Measurements from ENCODE around the gene NCOA3.

The NCOA3 gene

DNA sequence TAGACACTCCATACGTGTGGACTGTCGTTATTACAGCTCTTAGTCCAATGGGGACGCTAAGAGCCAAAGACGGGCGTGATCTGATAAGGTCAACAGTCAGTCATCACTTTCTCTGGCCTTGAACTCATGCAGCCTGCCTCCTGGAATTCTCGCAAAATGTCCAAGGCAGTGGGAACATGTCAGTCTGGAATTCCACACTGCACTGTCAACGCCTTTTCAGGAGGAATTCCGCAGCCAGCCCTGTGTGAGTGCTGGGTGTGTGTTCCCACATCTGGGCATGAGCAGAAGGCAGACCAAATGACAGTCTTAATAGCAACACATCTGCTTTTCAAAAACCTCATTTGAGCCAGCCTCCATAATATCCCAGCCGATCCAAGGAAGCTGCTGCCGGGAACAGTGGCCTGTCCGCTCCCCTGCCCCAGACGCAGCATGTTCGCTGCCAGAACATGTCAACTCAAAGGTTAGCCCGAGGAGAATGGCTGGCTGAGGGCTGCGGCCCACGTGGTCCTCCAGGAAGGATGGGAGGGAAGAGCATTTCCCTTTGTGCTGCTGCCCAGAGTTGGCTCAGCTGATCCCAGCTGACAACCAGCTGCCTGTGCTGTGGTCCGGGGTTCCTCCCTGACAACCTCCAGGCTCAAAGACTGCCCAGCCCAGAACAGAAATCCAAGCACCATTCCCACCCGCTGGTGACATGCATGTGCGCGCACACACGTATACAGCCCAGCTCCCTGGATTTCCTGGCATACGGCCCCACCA is 180.5 kb downstream of the NCOA3 start:
- TF ChIP-seq NFIC (IDR thresholded peaks at IDR 0.05): no peak
- no peak for TF ChIP-seq CREB1 (IDR thresholded peaks at IDR 0.05; ENCODE audit: low read depth)
- TF ChIP-seq EP300 (IDR thresholded peaks at IDR 0.05; ENCODE audit: borderline replicate concordance): no peak
- no peak for TF ChIP-seq EGR1 (IDR thresholded peaks at IDR 0.05)
- no peak for TF ChIP-seq ZBTB7A (IDR thresholded peaks at IDR 0.05; ENCODE audit: low read depth)
- TF ChIP-seq CEBPB (IDR thresholded peaks at IDR 0.05): no peak
- no peak for TF ChIP-seq TCF12 (IDR thresholded peaks at IDR 0.05; ENCODE audit: low read depth)
- no peak for TF ChIP-seq FOXM1 (IDR thresholded peaks at IDR 0.05; ENCODE audit: borderline replicate concordance, low read depth)
- TF ChIP-seq RAD21 (IDR thresholded peaks at IDR 0.05; ENCODE audit: low read depth): no peak
- no peak for TF ChIP-seq YY1 (IDR thresholded peaks at IDR 0.05; ENCODE audit: low read depth)
- TF ChIP-seq, protein P1, sequence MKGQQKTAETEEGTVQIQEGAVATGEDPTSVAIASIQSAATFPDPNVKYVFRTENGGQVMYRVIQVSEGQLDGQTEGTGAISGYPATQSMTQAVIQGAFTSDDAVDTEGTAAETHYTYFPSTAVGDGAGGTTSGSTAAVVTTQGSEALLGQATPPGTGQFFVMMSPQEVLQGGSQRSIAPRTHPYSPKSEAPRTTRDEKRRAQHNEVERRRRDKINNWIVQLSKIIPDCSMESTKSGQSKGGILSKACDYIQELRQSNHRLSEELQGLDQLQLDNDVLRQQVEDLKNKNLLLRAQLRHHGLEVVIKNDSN (IDR thresholded peaks at IDR 0.05): no peak
- no peak for TF ChIP-seq TEAD4 (IDR thresholded peaks at IDR 0.05)
- TF ChIP-seq TAF1 (IDR thresholded peaks at IDR 0.05; ENCODE audit: low read depth): no peak
- TF ChIP-seq, protein P2, sequence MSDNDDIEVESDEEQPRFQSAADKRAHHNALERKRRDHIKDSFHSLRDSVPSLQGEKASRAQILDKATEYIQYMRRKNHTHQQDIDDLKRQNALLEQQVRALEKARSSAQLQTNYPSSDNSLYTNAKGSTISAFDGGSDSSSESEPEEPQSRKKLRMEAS (IDR thresholded peaks at IDR 0.05): no peak

DNA sequence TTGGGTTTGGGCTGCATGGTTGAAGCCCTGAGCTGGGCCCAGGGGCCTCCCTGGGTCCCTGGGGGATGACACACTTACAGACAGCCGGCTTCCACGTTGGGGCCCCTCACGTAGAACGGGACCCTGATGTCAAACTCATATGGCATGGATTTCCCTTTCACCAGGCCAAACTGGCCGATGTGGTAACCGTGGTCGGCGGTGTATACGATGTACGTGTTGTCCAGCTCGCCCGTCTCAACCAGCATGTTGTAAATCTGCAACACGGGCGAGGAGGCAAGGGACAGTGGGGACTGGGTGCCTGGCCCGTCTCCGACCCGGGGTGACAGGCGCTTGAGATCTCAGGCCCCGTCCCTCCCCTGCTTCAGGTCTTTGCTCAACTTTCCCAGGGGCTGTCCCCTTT is 181.2 kb downstream of the NCOA3 start:
- TF ChIP-seq, protein P3, sequence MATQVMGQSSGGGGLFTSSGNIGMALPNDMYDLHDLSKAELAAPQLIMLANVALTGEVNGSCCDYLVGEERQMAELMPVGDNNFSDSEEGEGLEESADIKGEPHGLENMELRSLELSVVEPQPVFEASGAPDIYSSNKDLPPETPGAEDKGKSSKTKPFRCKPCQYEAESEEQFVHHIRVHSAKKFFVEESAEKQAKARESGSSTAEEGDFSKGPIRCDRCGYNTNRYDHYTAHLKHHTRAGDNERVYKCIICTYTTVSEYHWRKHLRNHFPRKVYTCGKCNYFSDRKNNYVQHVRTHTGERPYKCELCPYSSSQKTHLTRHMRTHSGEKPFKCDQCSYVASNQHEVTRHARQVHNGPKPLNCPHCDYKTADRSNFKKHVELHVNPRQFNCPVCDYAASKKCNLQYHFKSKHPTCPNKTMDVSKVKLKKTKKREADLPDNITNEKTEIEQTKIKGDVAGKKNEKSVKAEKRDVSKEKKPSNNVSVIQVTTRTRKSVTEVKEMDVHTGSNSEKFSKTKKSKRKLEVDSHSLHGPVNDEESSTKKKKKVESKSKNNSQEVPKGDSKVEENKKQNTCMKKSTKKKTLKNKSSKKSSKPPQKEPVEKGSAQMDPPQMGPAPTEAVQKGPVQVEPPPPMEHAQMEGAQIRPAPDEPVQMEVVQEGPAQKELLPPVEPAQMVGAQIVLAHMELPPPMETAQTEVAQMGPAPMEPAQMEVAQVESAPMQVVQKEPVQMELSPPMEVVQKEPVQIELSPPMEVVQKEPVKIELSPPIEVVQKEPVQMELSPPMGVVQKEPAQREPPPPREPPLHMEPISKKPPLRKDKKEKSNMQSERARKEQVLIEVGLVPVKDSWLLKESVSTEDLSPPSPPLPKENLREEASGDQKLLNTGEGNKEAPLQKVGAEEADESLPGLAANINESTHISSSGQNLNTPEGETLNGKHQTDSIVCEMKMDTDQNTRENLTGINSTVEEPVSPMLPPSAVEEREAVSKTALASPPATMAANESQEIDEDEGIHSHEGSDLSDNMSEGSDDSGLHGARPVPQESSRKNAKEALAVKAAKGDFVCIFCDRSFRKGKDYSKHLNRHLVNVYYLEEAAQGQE (IDR thresholded peaks at IDR 0.05; ENCODE audit: low read depth): no peak
- TF ChIP-seq EP300 (IDR thresholded peaks at IDR 0.05; ENCODE audit: borderline replicate concordance): no peak
- no peak for TF ChIP-seq RAD21 (IDR thresholded peaks at IDR 0.05; ENCODE audit: low read depth)

DNA sequence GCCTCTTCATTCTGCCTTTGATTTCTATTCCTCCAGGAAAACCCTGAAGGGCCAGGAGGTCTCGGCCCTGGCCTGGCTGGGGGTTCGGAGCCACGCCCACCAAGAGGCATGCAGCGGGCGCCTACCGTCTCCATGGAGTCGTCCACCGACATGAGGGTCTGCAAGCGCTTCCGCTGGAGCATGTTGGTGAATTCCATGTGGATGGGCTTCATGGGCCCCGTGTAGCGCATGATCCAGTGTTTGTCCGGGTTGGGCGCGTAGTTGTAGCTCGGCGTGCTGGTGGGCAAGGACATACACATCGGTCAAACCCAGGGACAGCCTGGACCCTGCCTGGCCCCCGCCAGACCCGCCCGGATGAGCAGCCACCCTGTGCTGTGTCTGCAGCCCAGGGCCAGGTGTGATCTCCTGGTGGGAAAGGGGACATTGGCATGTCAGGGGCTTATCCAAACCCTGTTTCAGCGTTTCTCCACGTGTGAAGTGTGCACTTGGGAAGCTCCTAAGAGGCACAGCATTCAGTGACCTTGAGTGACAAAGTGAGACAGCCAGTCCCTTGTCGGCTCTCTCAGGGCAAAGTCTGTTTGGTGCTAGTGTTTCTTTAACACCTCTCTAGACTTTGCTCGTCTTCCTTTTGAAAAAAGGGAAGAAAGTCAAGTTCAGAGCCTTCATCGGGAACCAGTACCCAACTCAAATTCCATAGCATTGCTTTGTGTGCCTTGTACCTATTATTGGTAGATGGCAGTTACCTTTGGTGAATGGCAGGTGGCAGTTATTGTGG is 182.8 kb downstream of the NCOA3 start:
- TF ChIP-seq CEBPB (IDR thresholded peaks at IDR 0.05) (no peak), FOXM1 (IDR thresholded peaks at IDR 0.05; ENCODE audit: borderline replicate concordance, low read depth) (no peak), EP300 (IDR thresholded peaks at IDR 0.05; ENCODE audit: borderline replicate concordance) (no peak), YY1 (IDR thresholded peaks at IDR 0.05; ENCODE audit: low read depth) (no peak), NFIC (IDR thresholded peaks at IDR 0.05) (no peak), TCF12 (IDR thresholded peaks at IDR 0.05; ENCODE audit: low read depth) (no peak)
- TF ChIP-seq, protein P3 (IDR thresholded peaks at IDR 0.05; ENCODE audit: low read depth): no peak

DNA sequence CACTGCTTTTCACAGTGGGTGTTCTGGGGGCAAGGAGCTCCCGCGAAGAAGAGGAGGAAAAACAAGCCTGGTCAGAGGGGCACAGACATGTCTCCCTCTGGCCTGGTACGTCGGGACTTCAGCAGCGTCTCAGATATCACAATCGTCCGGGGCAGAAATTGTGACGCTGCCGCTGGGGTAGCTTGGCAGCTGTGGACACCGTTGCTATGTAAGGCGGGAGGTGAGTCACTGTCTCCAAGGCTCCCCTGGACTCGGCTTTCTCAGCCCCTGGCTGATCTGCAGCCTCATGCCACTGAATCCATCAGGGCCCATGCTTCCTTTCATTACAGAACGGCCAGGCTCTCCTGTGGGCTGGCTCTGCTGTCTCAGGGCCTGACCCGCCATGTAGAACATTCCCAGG is 184.9 kb downstream of the NCOA3 start:
- TF ChIP-seq, protein P1 (IDR thresholded peaks at IDR 0.05): no peak
- TF ChIP-seq RAD21 (IDR thresholded peaks at IDR 0.05; ENCODE audit: low read depth) (no peak), YY1 (IDR thresholded peaks at IDR 0.05; ENCODE audit: low read depth) (no peak), NFIC (IDR thresholded peaks at IDR 0.05) (no peak), EP300 (IDR thresholded peaks at IDR 0.05; ENCODE audit: borderline replicate concordance) (no peak), FOXM1 (IDR thresholded peaks at IDR 0.05; ENCODE audit: borderline replicate concordance, low read depth) (no peak), TEAD4 (IDR thresholded peaks at IDR 0.05) (no peak), TAF1 (IDR thresholded peaks at IDR 0.05; ENCODE audit: low read depth) (no peak), TCF12 (IDR thresholded peaks at IDR 0.05; ENCODE audit: low read depth) (no peak), EGR1 (IDR thresholded peaks at IDR 0.05) (no peak), CREB1 (IDR thresholded peaks at IDR 0.05; ENCODE audit: low read depth) (no peak), ZBTB7A (IDR thresholded peaks at IDR 0.05; ENCODE audit: low read depth) (no peak), CEBPB (IDR thresholded peaks at IDR 0.05) (no peak)
- TF ChIP-seq, protein P2 (IDR thresholded peaks at IDR 0.05): no peak
- TF ChIP-seq, protein P3 (IDR thresholded peaks at IDR 0.05; ENCODE audit: low read depth): no peak

Data from Ishikawa (cell line).